Activated T-cell treated with anti-CD3 and anti-CD28 coated beads, Interleukin-2, amount 50 U/mL, for 1 hour (primary cell): ENCODE results near the gene FOXP1.
A peak's percentile ranks its signal among the peaks of the same experiment; 100 is the strongest.
"Not testable (repeated sequence)": the region's sequence is repeated elsewhere in the genome, so short reads cannot be mapped to it uniquely, and the experiment has no call there.

Experiments used
- DNase-seq: peaks from one replicate; pipeline ENCODE4 v3.0.0-alpha.2; 2020

FOXP1 gene

DNA sequence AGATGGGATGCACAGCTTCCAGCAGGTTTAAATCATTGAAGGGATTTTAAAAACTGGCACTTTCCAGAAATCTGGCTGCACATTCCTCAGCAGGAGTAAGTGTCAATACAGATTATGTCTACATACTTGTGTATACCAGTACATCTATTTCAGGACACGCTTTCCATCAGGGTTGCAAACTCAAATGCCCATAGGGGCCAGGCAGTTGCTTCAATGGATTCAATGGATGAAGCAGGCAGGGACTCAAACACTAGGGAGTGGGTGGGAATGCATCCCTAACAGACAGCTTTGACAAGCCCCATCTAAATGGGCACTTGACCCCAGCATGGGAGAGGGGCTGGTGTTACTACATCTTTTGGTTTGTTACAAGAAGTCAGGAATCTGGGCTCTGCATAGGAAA, 136.8 kb downstream of the FOXP1 start:
- no peak for DNase-seq

DNA sequence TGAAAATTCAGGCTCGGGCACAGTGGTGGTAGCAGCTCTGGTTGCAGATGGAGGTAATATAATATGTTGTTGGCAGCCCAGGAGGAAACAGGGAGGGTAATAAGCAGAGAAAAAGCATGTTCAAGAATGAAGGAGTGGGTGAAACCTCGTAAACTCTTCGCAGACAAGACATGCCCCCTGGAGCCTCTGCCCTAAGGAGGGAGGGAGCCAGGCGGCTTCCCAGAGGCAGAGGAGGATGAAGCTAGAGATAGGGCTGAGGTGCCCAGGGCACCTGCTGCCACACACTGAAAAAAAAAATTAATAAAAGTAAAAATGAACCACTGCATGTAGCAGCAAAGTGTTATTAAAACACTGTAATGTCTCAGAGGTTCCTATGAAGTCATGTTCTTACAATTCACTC, 137.3 kb downstream of the FOXP1 start:
- no peak for DNase-seq

DNA sequence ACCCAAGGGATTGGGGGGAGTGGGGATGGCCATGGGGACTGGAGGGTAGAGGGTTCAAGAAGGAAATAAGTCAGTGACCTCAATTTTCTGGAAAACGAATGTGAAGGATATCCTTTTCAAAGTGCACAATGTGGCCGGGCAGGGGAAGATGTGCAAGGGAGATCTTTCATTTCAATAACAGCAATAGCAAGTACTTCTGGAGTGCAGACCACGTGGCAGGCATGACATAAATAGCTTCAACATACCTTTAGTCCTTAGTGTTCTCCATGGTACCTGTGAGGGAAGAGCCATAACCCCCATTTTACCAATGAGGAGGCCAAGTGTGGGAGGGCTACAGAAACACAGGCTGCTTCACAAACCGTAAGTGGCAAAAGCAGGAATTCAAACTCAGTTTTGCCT, 138.7 kb downstream of the FOXP1 start:
- no peak for DNase-seq

DNA sequence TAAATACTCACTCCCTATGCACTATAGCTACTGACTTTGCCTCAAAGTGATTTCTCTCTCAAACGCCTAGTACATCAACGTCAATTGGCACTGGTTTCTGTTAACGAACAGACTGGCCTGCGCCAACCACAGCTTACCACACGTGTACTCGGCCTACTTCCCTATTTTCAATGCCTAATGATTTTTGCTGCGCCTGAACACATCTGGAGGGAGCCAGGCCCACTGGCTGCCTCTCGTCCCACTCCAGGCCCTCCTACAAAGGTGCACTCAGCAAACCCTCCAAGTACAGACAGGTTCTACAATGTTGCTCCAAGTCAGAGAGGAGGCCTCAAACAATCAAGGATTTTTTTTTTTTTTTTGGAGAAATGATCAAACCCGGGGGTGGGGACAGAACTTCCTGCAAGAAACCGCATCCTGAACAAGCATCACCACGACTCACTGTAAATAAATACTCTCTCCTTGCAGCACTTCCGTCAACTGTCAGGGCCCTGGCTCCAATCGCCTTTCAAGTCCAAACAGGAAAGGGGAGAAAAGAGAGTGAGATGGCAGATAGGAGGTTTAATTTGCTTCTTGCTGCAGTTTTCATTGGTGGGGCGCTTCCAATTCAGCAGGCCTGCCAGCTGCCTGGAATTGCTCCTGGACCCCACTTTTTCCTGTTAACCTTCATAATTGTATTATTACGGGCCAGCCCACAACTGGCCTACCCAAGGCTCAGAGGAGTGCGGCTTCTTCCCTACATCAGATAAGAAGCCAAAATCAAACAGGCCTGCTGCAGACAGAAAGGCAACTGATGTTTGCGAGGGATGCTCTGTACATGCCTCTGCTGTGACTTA, 139.3 kb downstream of the FOXP1 start:
- peak; percentile 72 for DNase-seq

DNA sequence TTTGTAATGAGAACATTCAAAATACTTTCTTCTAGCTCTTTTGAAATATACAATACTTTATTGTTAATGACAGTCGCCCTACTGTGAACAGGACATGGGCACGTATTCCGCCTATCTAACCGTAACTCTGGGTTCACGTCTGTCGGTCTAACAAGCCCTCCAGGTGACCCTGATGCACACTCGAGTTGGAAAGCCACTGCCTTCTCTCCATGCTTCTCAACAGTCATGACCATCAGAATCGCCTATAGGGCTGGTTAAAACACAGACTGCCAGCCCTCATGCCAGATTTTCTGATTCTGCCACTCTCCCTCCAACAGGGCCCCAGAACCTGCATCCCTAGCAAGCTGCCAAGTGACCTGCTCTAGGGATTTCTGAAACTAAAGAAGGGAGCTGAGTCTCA, 140.2 kb downstream of the FOXP1 start:
- DNase-seq = no peak

DNA sequence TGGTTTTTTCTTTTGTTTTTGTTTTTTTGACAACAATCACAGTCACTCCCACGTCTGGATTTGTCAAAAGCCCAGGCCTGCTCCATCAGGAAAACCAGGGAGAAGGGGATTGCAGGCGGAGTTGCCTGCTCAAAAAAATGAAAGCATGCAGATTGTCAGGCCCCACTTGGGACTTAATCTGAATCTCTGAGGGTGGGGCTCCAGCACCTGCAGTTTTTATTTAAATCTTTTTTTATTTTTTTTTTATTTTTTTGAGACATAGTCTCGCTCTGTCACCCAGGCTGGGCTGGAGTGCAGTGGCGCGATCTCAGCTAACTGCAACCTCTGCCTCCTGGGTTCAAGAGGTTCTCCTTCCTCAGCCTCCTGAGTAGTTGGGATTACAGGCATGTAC, 140.9 kb downstream of the FOXP1 start:
- DNase-seq = no peak

DNA sequence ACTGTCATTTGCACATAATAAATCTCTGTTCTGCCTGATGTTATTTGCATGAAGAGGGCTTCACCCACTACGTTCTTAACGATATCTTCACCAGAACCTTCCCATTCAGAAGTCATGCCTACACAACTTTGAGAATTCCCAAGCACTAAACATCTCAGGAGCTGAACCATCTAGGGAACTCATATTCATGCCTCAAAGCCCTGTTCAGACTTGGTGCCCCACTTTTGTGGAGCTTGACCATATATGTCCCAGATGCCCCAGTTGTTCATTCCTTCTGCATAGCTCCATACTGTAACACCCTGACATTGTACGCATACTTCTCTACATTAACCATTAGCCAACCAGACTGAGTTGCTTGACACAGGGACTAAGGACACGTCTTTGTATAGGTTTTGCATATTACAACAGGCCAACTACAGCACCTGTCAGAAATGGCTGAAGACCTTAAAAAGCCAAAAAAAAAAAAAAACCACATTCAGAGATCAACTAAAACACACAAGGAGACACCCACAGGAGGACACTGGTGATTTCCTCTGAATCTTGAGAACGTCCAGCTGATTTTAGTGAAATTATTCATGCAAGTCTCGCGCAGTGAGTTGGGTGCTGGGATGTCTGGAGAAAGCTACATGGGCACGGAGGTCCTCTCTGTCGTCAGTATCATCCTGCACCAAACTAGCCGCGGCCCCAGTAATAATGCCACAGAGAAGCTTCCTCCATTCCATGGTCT, 141.4 kb downstream of the FOXP1 start:
- DNase-seq = no peak

DNA sequence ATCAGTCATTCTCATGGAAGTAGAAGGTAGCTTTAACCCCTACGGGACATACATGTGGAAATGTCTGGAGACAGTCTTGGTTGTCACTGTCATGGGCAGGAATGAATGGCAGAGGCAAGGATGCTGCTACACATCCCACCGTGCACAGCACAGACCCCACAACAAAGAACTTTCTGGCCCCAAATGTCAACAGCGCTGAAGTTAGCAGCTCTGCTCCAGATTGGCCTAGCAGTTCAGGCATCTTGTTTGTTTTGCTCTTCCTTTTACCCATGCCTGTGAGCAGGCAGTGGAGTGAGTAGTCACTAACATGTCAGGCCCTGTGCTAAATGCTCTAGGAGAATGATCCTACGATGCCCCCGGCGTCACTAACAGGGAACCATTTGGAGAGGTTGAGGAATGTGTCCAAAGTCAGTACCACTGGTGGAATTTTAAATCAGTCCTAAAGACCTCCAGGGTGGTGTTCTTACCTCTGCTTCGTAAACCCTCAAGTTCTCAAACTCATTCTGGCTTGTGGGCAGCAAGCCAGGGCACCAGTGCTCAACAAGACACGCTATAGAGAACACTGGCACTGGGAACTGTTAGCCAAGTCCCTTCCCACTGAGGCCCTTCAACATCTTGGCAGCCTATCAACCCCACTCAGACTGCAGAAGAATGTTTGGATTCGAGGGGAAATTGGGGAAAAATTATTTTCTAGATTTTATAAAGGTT, 142.2 kb downstream of the FOXP1 start:
- DNase-seq = no peak

DNA sequence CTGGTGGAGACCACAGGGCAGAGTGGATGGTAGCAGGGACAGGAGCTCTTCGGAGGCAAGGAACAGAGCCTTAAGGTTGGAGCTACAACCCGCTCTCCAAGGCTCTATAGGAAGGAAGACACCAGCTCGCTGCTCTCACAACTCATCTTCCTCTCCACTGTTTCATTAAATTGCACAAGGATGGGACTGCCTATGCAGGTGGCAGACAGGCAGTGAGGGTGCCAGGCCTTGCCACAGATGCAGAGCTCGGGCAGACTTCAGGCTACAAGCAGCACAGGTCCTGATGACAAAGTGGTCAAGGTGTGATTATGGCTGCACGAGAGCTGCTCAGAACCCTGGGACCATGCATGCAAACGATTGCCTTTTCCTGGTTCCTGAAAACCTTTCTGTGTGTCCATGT, 144.6 kb downstream of the FOXP1 start:
- DNase-seq = no peak

DNA sequence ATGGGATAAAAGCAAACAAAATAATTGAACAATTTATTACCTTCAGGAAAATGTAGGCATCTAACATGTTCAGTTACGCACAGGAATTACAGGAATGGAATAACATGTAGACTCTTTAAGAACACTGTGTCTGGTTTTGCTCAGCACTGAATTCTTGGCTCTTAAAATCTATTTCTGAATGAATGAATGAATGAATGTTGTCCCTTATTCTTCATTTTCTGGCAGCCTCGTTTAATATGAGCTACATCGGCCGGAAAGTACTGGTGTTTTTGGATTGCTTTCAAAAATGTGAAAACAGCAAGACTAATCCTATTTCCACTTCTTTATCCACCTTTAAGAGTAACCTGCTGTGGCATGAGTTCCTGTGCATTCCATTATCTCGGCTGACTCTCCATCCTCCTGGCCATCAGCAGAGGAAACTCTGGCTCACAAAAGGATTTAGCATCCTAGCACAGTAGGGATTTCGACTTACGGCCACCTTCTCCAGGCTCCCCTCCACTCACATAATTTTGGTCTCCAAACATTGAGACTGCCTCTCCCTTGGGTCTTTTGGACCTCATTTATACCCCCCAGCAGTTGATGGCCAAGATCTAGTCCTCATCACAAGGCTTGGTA, 145.3 kb downstream of the FOXP1 start:
- DNase-seq = no peak

DNA sequence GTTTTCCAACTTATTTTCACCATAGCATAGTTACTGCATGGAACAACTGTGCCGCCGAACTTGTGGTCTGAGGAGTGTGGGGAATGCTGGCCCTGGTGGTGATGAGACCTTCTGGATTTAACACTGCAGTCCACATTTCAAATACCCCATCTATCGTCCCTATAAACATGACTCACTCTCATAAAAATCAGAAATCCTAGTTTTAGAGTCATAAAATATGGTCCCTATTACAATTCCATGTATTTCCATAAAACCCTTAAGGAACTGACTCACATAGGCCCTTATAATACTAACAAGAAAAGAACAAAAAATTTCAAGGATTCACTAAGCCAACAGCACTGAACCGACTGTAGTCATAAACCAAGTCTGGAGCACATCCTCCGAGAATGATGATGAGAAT, 147.2 kb downstream of the FOXP1 start:
- DNase-seq = no peak

DNA sequence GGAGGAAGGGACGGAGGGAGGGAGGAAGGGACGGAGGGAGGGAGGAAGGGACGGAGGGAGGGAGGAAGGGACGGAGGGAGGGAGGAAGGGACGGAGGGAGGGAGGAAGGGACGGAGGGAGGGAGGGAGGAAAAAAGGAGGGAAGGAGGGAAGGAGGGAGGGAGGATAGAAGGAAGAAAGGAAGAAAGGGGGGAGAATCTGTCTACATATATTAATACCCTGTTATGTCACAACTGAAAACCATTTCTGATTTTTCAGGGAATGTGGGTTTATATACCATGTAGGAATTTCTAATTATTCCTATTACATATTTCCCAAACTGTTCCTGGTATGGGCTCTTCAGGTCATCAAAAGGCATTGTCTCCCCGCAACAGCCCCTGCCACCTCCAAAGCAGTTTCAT, 147.7 kb downstream of the FOXP1 start:
- not testable (repeated sequence) for DNase-seq

DNA sequence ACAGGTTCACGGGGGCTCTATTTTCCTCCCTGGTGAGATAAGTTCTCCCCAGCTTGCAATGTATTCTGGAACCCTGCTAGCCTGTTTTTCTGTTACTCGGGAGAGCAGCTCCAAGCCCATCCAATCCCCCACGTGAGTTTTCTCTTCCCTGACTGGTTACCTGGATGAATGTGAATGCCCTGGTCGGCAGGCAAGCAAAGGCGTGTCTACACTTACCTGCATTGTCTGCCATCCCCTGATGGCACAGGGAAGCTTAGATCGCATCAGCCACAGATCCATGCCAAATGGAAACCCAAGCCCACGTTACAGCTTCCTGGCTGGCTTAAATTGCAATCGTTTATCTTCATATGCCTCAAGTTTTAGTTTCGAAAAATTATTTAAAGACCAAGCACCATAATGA, 149.9 kb downstream of the FOXP1 start:
- DNase-seq = no peak

DNA sequence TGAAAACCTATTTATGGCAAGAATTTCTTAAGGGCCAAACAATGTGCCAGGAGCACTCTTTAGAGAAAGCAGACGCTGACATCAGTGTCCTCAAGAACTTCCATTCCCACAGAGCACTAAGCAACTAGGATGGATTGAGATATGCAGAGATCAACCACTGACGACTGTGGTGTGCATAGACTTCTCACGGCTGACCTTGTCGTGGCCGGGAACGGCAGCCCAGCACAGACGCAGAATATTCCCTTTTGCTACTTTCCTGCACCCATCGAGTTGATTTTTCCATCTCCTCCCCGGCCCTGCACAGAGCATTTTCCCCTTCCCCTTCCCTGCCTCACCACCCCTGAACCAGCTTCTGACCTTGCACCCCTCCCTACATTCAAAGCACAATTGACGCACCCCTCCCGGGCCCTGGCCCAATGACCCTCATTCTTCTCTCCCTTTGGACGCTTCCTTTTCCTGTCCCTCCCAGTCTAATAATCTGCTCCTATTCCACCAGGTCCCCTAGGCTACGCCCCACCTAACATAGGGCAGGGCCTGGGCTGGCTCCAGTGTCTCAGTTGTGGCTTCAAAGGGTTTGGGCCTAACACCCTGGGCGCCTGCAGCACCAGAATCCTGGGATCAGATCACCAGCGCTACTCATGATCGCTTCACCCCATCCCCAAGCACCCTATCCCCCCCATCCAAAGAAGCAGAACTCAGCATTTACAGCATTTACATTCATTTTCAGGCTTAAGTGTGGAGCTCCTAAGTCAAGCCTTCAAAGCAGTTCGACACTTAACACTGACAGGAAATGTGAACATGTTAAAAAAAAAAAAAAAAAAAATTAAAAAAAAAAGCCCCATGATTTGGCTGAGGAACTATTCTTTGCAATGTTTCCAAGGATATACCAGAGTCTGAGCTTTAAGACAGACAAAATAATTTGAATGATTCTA, 151.2 kb downstream of the FOXP1 start:
- no peak for DNase-seq

DNA sequence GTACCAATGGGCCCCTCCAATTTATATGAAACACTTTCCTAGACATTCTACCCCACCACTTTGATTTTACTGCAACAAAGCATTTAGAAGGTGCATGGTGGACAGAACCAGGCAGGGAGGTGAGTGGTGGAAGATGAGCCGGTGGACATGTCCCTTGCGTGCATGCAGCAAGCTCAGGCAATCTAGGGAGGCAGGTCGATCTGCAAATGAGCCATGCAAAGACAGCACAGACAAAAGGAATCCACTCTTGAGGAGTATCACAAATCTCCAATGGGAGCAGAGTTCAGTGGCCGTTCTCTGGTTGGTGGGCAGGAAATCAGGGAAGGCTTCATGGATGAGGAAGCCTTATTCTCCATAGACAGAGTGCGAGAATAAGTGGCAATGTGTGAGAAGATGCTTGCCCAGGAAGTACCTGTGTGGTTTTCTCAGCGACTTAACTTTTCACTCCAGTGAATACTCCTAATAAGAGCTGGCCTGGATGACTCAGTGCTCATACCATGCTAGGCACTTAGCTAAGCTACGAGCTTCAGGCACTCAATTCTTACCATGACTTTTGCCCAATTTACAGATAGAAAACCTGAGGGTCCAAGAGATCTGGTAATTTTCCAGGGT, 152.5 kb downstream of the FOXP1 start:
- DNase-seq = no peak

DNA sequence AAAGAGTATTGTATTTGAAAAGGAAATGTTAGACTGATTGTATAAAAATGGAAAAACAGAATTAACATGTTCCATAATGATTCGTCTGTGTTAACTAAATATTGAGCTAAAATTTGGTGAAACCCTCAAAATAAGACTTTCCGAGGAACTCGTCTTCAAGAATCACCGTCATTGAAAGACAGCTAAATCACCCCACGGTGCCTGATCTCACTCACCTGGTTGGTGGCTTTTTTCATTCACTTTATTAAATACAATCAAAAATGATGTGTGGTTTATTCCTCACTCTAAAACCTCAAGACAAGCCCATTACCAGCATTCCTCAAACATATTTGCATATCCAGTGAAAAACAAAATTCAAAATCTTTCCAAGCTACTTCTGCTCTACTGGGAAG, 153.9 kb downstream of the FOXP1 start:
- no peak for DNase-seq

DNA sequence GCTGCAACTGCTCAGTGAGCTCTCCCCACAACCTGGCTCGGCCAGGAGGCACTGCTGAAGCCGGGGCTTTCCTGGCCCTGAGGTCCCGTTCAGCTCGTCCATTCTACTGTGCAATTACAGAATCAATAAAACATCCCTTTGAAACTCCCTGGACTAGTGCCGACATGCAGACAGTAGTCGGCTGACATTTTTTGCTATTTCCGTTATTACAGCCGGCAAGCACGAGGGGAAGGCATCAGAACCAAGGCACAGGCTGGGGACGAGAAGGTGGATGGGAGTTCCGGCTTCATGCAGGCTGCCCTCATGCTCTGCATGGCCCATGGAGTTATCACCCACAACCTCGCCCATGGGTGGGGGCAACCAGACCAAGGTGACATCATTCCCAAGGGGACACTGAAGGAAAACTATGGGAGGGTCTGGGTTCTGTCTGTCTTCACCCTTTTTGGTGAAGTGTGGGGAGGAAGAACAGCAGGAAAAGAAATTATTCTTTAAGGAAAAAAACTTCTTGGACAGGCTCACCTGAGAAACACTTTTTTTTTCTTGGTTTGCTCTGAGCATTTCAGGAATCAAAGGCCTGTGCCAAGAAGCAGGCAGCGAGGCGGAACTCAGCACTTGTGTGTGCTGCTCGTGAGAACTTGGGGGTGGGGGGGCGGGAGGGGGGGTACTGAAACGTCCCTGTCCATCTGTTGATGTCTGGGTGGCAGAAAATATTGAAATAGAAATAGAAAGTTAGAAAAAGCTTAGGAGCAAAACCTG, 154.5 kb downstream of the FOXP1 start:
- no peak for DNase-seq

DNA sequence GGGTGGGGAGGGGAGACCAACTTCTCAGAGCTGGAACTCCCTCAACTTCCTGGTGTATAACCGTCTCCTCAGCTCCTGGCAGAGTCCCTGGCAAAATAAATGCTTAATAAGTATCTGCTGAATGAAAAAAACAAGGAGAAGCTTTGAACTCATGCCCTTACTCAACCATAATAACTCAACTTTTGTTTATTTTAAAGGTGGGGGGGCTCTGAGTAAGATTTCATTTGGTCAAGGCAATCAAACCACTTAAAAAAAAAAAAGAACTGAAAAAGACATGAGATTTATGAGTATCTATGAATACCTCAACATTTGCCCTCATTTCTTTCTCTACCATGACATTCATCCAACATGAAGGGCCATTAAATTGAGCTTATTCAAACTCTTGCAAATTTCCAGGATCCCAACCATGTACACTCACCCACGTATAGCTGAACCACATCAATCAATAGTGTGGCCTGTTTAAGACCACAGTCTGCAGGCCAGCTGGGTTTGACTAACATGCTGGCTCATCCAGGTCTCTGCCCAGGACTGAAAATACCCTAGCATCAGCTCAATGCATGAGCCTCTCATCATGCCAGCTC, 157.9 kb downstream of the FOXP1 start:
- no peak for DNase-seq

DNA sequence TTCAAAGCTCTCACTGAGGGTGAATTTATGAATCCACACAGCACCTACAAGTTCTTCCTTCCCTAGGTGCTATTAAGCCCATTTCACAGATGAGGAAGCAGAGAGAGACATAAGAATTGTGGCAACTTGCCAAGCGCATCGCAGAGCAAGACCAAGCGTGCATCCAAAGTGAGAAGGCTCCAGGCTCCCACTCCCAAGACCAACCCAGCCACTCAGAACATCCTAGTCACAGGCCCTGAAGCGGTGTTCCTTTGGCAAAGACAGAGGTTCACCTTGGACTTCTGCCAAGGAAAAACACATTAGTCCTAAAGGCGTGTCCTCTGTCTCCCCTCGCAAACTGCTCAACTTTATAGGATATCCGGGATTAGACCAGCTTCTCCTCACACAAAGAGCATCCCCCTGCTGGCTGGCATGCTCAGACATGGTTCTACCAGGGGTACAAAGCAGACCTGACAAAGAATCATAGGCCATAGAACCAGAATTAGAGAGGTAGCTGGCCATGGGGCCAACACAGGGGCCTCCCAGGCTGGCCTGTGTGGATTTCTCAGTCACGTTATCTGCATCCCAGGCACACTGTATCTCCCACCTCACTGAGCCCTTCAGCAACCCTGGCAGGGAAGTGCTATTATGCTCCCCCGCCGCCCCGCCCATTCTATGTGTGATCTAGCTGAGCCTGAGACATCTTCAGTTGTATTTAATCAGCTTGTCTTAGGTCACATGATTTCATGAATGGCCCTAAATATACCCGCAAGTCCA, 160.2 kb downstream of the FOXP1 start:
- no peak for DNase-seq
